Measurements from ENCODE around the gene ATN1. TPM values are rescaled to one million over a fixed set of nuclear protein-coding genes. Genes with fewer than 3 reads are reported as not detected.
A peak's percentile ranks its signal among the peaks of the same experiment; 100 is the strongest.

ATN1 gene
- total and polyA plus RNA-seq, 2 donors (not counting 1 experiment from before 2014, with no cell fraction given): 9.4 to 21.5 TPM

DNA sequence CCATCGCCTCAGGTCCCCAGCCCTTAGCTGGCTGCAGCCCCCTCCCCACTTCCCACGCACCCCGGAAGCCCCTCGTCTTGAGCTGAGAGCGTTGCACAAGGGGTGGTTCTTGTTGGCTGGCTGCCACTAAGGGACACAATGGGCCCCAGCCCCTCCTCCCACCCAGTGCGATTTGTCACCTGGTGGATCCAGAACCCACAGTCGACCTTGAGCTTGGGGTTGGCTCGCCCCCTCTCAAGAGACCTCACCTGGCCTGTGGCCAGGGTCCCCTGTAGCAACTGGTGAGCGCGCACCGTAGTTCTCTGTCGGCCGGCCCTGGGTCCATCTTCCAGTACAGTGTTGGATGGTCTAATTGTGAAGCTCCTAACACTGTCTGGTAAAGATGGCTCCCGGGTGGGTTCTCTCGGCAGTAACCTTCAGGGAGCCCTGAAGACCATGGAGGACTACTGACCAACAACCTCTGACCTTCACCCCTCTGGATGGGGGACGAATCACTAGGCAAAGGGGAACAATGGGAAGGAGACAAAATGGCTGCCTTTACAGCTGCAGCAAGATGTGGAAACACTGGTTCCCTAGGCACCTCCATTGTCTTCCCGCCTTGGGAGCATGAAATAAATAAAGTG is 36.1 kb downstream of the ATN1 start:
- Histone ChIP-seq H3K9ac (ENCODE audit: insufficient read depth, low read length) (no peak overlapping the region), H3K4me2 (ENCODE audit: extremely low read depth, insufficient read depth, low read length) (no peak overlapping the region), H2AFZ (ENCODE audit: low read length) (no peak overlapping the region)

DNA sequence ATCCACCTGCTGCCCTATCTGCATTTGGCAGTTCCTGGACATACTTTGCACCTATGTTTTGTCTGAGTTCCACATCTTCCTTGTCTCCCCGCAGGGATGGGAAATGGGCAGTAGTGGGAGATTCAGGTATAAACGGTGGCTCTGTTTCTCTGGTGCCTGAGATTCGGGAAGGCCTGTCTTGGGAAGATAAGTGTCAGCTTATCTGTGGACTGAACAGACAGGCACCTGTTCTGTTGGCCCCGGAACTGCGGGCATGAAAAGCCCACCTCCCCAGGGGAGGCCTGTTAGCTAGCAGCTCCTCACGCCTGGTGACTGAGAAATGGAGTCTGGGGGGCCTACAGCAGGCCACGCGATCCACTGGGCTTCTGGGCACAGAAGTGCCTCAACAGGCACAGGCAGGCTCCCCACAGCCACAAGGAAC is 36.9 kb downstream of the ATN1 start:
- H3K27me3 ChIP-seq (ENCODE audit: control insufficient read depth, insufficient read depth, low read length): no peaks in the 10 kb centered on the region
- no peak for DNase-seq (ENCODE audit: low read depth in 2 of 2)
- no peak overlapping the region for H3K4me2 ChIP-seq (ENCODE audit: extremely low read depth, insufficient read depth, low read length)
- H3K4me1 ChIP-seq (ENCODE audit: control insufficient read depth, extremely low read depth, insufficient read depth, low read length): peaks cover 9% of the 10 kb centered on the region
- TF ChIP-seq, protein P1, sequence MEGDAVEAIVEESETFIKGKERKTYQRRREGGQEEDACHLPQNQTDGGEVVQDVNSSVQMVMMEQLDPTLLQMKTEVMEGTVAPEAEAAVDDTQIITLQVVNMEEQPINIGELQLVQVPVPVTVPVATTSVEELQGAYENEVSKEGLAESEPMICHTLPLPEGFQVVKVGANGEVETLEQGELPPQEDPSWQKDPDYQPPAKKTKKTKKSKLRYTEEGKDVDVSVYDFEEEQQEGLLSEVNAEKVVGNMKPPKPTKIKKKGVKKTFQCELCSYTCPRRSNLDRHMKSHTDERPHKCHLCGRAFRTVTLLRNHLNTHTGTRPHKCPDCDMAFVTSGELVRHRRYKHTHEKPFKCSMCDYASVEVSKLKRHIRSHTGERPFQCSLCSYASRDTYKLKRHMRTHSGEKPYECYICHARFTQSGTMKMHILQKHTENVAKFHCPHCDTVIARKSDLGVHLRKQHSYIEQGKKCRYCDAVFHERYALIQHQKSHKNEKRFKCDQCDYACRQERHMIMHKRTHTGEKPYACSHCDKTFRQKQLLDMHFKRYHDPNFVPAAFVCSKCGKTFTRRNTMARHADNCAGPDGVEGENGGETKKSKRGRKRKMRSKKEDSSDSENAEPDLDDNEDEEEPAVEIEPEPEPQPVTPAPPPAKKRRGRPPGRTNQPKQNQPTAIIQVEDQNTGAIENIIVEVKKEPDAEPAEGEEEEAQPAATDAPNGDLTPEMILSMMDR (conservative IDR thresholded peaks at IDR 0.05 in 1 of 2, IDR thresholded peaks at IDR 0.05 in 1 of 2; ENCODE audit: low read depth in 1 of 2, low read length in 2 of 2): no peak
- TF ChIP-seq EZH2 (IDR thresholded peaks at IDR 0.05; ENCODE audit: low read length, missing control alignments): no peak
- peaks cover 24% of the 10 kb centered on the region for H3K36me3 ChIP-seq (ENCODE audit: control insufficient read depth, insufficient read depth, low read length)
- no peaks in the 10 kb centered on the region for H3K9me3 ChIP-seq (ENCODE audit: control insufficient read depth, insufficient read depth, low read depth, low read length)
- H3K9ac ChIP-seq (ENCODE audit: insufficient read depth, low read length): no peak overlapping the region
- H3K79me2 ChIP-seq (ENCODE audit: control insufficient read depth, insufficient read depth, low read length): peaks cover 19% of the 10 kb centered on the region
- no peaks in the 10 kb centered on the region for H4K20me1 ChIP-seq (ENCODE audit: control insufficient read depth, extremely low read depth, insufficient read depth, low read length)
- no peak overlapping the region for H3K4me3 ChIP-seq (replicated peaks in 1 of 4; ENCODE audit: control extremely low read depth in 1 of 4, insufficient read depth in 1 of 4, low read depth in 3 of 4, low read length in 4 of 4)
- H2AFZ ChIP-seq (ENCODE audit: low read length): no peak overlapping the region
- H3K27ac ChIP-seq (ENCODE audit: insufficient read depth, low read length): no peak overlapping the region

More for the DNA sequence above, 36.1 kb downstream of the ATN1 start:
- Histone ChIP-seq H3K4me3 (replicated peaks in 1 of 4; ENCODE audit: control extremely low read depth in 1 of 4, insufficient read depth in 1 of 4, low read depth in 3 of 4, low read length in 4 of 4) (no peak overlapping the region), H3K79me2 (ENCODE audit: control insufficient read depth, insufficient read depth, low read length) (peaks cover 13% of the 10 kb centered on the region), H3K36me3 (ENCODE audit: control insufficient read depth, insufficient read depth, low read length) (peaks cover 24% of the 10 kb centered on the region), H3K27me3 (ENCODE audit: control insufficient read depth, insufficient read depth, low read length) (no peaks in the 10 kb centered on the region), H3K27ac (ENCODE audit: insufficient read depth, low read length) (no peak overlapping the region), H3K4me1 (ENCODE audit: control insufficient read depth, extremely low read depth, insufficient read depth, low read length) (peaks cover 4% of the 10 kb centered on the region), H3K9me3 (ENCODE audit: control insufficient read depth, insufficient read depth, low read depth, low read length) (no peaks in the 10 kb centered on the region), H4K20me1 (ENCODE audit: control insufficient read depth, extremely low read depth, insufficient read depth, low read length) (no peaks in the 10 kb centered on the region)
- TF ChIP-seq, protein P1 (conservative IDR thresholded peaks at IDR 0.05 in 1 of 2, IDR thresholded peaks at IDR 0.05 in 1 of 2; ENCODE audit: low read depth in 1 of 2, low read length in 2 of 2): no peak
- TF ChIP-seq EZH2 (IDR thresholded peaks at IDR 0.05; ENCODE audit: low read length, missing control alignments): no peak
- DNase-seq (ENCODE audit: low read depth in 2 of 2): no peak

DNA sequence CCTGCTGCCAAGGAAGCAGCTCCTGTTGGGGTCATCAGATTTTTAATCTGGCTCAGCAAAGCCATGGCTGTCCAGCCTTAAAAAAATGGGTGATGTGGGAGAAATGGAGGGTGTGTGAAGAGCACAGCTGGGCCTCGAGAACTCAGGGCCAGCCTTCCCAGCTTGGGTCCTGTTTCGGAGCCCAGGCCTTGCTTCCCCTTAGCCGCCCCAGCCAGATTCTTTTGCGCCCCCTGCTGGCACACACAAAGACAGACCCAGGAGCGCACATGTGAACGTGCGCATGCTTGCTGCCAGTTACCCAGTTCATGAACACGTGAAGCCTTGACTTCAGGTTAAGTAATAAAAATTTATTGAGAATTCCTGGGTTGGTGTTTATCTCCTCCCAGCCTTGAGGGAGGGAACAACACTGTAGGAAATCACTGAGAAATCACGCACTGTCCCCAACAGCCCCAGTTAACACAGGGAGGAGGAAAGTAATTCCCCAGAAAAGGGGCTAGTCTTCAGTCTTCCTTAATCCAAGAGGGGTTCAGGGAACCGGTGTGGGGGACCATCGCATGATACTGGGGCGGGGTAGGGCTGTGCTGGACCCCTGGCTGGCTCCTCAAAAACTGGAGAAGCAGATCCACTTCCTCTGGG is 37.4 kb downstream of the ATN1 start:
- Histone ChIP-seq H3K27ac (ENCODE audit: insufficient read depth, low read length) (no peak overlapping the region), H3K9ac (ENCODE audit: insufficient read depth, low read length) (no peak overlapping the region), H3K79me2 (ENCODE audit: control insufficient read depth, insufficient read depth, low read length) (peaks cover 24% of the 10 kb centered on the region), H3K4me3 (replicated peaks in 1 of 4; ENCODE audit: control extremely low read depth in 1 of 4, insufficient read depth in 1 of 4, low read depth in 3 of 4, low read length in 4 of 4) (no peak overlapping the region), H2AFZ (ENCODE audit: low read length) (no peak overlapping the region), H3K36me3 (ENCODE audit: control insufficient read depth, insufficient read depth, low read length) (peaks cover 24% of the 10 kb centered on the region), H4K20me1 (ENCODE audit: control insufficient read depth, extremely low read depth, insufficient read depth, low read length) (no peaks in the 10 kb centered on the region), H3K4me1 (ENCODE audit: control insufficient read depth, extremely low read depth, insufficient read depth, low read length) (peaks cover 9% of the 10 kb centered on the region), H3K27me3 (ENCODE audit: control insufficient read depth, insufficient read depth, low read length) (no peaks in the 10 kb centered on the region), H3K9me3 (ENCODE audit: control insufficient read depth, insufficient read depth, low read depth, low read length) (no peaks in the 10 kb centered on the region), H3K4me2 (ENCODE audit: extremely low read depth, insufficient read depth, low read length) (no peak overlapping the region)
- no peak for TF ChIP-seq EZH2 (IDR thresholded peaks at IDR 0.05; ENCODE audit: low read length, missing control alignments)
- TF ChIP-seq, protein P1 (conservative IDR thresholded peaks at IDR 0.05 in 1 of 2, IDR thresholded peaks at IDR 0.05 in 1 of 2; ENCODE audit: low read depth in 1 of 2, low read length in 2 of 2): peak; percentile 78 to 89
- peak; percentile 73 to 90 for DNase-seq (ENCODE audit: low read depth in 2 of 2)

Data from fibroblast of lung (primary cell).